H9 (cell line): ENCODE measurements around the gene RPL39L. TPM values are rescaled to one million over a fixed set of nuclear protein-coding genes. Genes with fewer than 3 reads are reported as not detected.

Experiments used
- DNase-seq: peaks from one replicate; pipeline ENCODE4 v3.0.0-alpha.2; 2017
- H2AFZ ChIP-seq: one replicate; pipeline ENCODE4 v1.6.1; 2013; ENCODE audit warnings: mild to moderate bottlenecking, low read length, control low read depth, moderate library complexity
- H2AK5ac ChIP-seq: 2 replicates; pipeline ENCODE4 v1.6.1; 2013; ENCODE audit warnings: low read length, control low read depth, mixed read lengths; ENCODE audit not compliant: insufficient read length
- H2BK120ac ChIP-seq: one replicate; pipeline ENCODE4 v1.6.1; 2013; ENCODE audit warnings: low read depth, mild to moderate bottlenecking, low read length, control low read depth, inconsistent platforms; ENCODE audit not compliant: poor library complexity, severe bottlenecking
- H2BK12ac ChIP-seq: 2 replicates; pipeline ENCODE4 v1.6.1; 2013; ENCODE audit warnings: low read length, control low read depth, mixed read lengths, low read depth; ENCODE audit not compliant: insufficient read length
- H2BK15ac ChIP-seq: 2 replicates; pipeline ENCODE4 v1.6.1; 2013; ENCODE audit warnings: low read depth, low read length, control low read depth
- H2BK20ac ChIP-seq: one replicate; pipeline ENCODE4 v1.6.1; 2013; ENCODE audit warnings: low read depth, mild to moderate bottlenecking, low read length, control low read depth, inconsistent platforms; ENCODE audit not compliant: poor library complexity, severe bottlenecking
- H2BK5ac ChIP-seq: 2 replicates; pipeline ENCODE4 v1.6.1; 2013; ENCODE audit warnings: low read length, control low read depth, mixed read lengths; ENCODE audit not compliant: insufficient read length
- H3K14ac ChIP-seq: 2 replicates; pipeline ENCODE4 v1.6.1; 2013; ENCODE audit warnings: low read length, control low read depth; ENCODE audit not compliant: insufficient read depth
- H3K18ac ChIP-seq: 2 replicates; pipeline ENCODE4 v1.6.1; 2013; ENCODE audit warnings: low read depth, mild to moderate bottlenecking, mixed read lengths, low read length, control low read depth; ENCODE audit not compliant: insufficient read length
- H3K23ac ChIP-seq: 2 replicates; pipeline ENCODE4 v1.6.1; 2013; ENCODE audit warnings: low read length, control low read depth, mixed read lengths, low read depth; ENCODE audit not compliant: insufficient read length
- H3K23me2 ChIP-seq: 2 replicates; pipeline ENCODE4 v1.6.1; 2013; ENCODE audit warnings: low read depth, mild to moderate bottlenecking, mixed read lengths, low read length, control low read depth; ENCODE audit not compliant: insufficient read length, poor library complexity, severe bottlenecking
- H3K27ac ChIP-seq: 2 replicates; pipeline ENCODE4 v1.5.1; 2013; ENCODE audit warnings: low read length, control low read depth, mixed read lengths, low read depth; ENCODE audit not compliant: insufficient read length
- H3K27me3 ChIP-seq: 2 replicates; pipeline ENCODE4 v1.6.1; 2013; ENCODE audit warnings: low read length, control low read depth, inconsistent platforms; ENCODE audit not compliant: insufficient read depth
- H3K4ac ChIP-seq: 2 replicates; pipeline ENCODE4 v1.6.1; 2013; ENCODE audit warnings: low read depth, mild to moderate bottlenecking, control low read depth, inconsistent platforms, low read length, moderate library complexity
- H3K4me1 ChIP-seq: 2 replicates; pipeline ENCODE4 v1.6.1; 2013; ENCODE audit warnings: low read length, control low read depth, inconsistent platforms; ENCODE audit not compliant: insufficient read depth
- H3K4me2 ChIP-seq: 2 replicates; pipeline ENCODE4 v1.6.1; 2013; ENCODE audit warnings: low read length, control low read depth, mixed read lengths; ENCODE audit not compliant: insufficient read length, insufficient read depth
- H3K56ac ChIP-seq: 2 replicates; pipeline ENCODE4 v1.6.1; 2013; ENCODE audit warnings: low read depth, mild to moderate bottlenecking, mixed read lengths, low read length, control low read depth; ENCODE audit not compliant: insufficient read length
- H3K79me1 ChIP-seq: 2 replicates; pipeline ENCODE4 v1.6.1; 2013; ENCODE audit warnings: low read depth, mild to moderate bottlenecking, moderate library complexity, low read length, control low read depth, inconsistent platforms; ENCODE audit not compliant: insufficient read depth, poor library complexity, severe bottlenecking
- H3K79me2 ChIP-seq: 2 replicates; pipeline ENCODE4 v1.6.1; 2013; ENCODE audit warnings: low read length, control low read depth, inconsistent platforms; ENCODE audit not compliant: insufficient read depth
- H3K9ac ChIP-seq: 2 replicates; pipeline ENCODE4 v1.6.1; 2013; ENCODE audit warnings: low read length, control low read depth, mixed read lengths; ENCODE audit not compliant: insufficient read length; ENCODE audit errors: extremely low read depth
- H3K9me3 ChIP-seq: one replicate; pipeline ENCODE4 v1.6.1; 2013; ENCODE audit warnings: low read depth, low read length, inconsistent platforms; ENCODE audit not compliant: control insufficient read depth
- H3T11ph ChIP-seq: one replicate; pipeline ENCODE4 v1.6.1; 2013; ENCODE audit warnings: mild to moderate bottlenecking, low read length, control low read depth, inconsistent platforms
- H4K20me1 ChIP-seq: one replicate; pipeline ENCODE4 v1.6.1; 2013; ENCODE audit not compliant: control insufficient read depth, insufficient read length, insufficient read depth
- H4K5ac ChIP-seq: 2 replicates; pipeline ENCODE4 v1.6.1; 2013; ENCODE audit warnings: low read depth, mild to moderate bottlenecking, mixed read lengths, low read length, control low read depth; ENCODE audit not compliant: insufficient read length
- H4K8ac ChIP-seq: replicated peaks from 2 replicates; pipeline ENCODE4 v1.6.1; 2013; ENCODE audit warnings: low read length, control low read depth, mixed read lengths, low read depth; ENCODE audit not compliant: insufficient read length
- H4K91ac ChIP-seq: 2 replicates; pipeline ENCODE4 v1.6.1; 2013; ENCODE audit warnings: low read depth, mild to moderate bottlenecking, moderate library complexity, mixed read lengths, low read length, control low read depth; ENCODE audit not compliant: insufficient read length
- H3K27ac Mint-ChIP-seq, 3 experiments: 2 replicates in 2 of 3; 3 replicates in 1 of 3; pipeline ENCODE4 v1.8.0; 2020 to 2021; ENCODE audit warnings: mixed read lengths in 3 of 3, mild to moderate bottlenecking in 1 of 3, moderate library complexity in 1 of 3
- H3K27me3 Mint-ChIP-seq: 2 replicates; pipeline ENCODE4 v1.8.0; 2021; ENCODE audit warnings: low read depth, mild to moderate bottlenecking, moderate library complexity, mixed read lengths
- H3K36me3 Mint-ChIP-seq, 3 experiments: 2 replicates in 2 of 3; 3 replicates in 1 of 3; pipeline ENCODE4 v1.8.0; 2020 to 2021; ENCODE audit warnings: low read depth in 3 of 3, mixed read lengths in 3 of 3; ENCODE audit not compliant: insufficient read depth in 1 of 3
- H3K4me1 Mint-ChIP-seq, 2 experiments: 2 replicates each; pipeline ENCODE4 v1.8.0; 2020; ENCODE audit warnings: mixed read lengths in 2 of 2
- H3K4me3 Mint-ChIP-seq, 2 experiments: 2 replicates in 1 of 2; 3 replicates in 1 of 2; pipeline ENCODE4 v1.8.0; 2020 to 2021; ENCODE audit warnings: mild to moderate bottlenecking in 2 of 2, mixed read lengths in 2 of 2, moderate library complexity in 1 of 2
- H3K9me3 Mint-ChIP-seq, 2 experiments: 2 replicates in 1 of 2; 3 replicates in 1 of 2; pipeline ENCODE4 v1.8.0; 2020; ENCODE audit warnings: mild to moderate bottlenecking in 2 of 2, mixed read lengths in 2 of 2, moderate library complexity in 1 of 2
- WGBS: extraction: QIAGEN DNeasy Blood & Tissue Kit; methylation state at CpG from one replicate; pipeline ENCODE4 v1.1.7; 2013; ENCODE audit warnings: missing lambda C conversion rate, low lambda C conversion rate, mixed read lengths; ENCODE audit not compliant: insufficient read length; ENCODE audit errors: extremely low coverage; 5-methylcytosine and 5-hydroxymethylcytosine counted together
- total RNA-seq: library from RNA; stranded (reverse); gene quantifications from 2 replicates; pipeline ENCODE4 v1.2.1, GENCODE V29; 2021
- TF ChIP-seq, protein P1 (sequence below): fragments of 200-600 bp; sonication (generic); conservative IDR thresholded peaks from 3 replicates; pipeline ENCODE4 v1.8.0; 2021; ENCODE audit warnings: antibody characterized with exemption, mild to moderate bottlenecking

The RPL39L gene
- total RNA-seq, 1 experiment from 2014 or later = 71.7 TPM

DNA sequence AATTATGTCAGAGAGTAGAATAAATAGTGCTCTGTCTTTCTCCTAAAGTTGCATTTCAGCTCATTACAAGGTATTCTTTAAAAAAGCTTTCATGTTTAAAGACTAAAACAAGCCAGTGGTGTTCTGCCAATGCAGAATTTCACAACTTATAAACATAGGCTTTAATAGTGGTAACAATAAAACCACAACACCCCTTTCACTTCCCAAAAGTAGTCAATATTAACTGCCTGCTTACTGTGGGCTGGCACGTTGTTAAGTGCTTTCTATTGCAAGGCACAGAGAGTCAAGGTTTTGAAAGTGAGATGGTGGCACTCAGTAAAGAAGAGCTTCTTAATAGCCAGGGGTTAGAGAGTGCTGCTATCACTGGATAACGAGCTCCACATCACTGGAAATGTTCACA is 49.6 kb upstream of the RPL39L start:
- no peak for DNase-seq
- Histone ChIP-seq H2BK15ac (no peak overlapping the region), H4K20me1 (no peaks in the 10 kb centered on the region), H4K8ac (no peak overlapping the region), H2BK120ac (no peak overlapping the region), H3K23ac (no peak overlapping the region), H3K27ac (no peak overlapping the region), H2BK20ac (no peak overlapping the region), H3K4ac (no peak overlapping the region), H3K4me1 (peaks cover 17% of the 10 kb centered on the region), H3K56ac (no peak overlapping the region), H3T11ph (no peak overlapping the region), H4K5ac (no peak overlapping the region), H3K4me2 (no peak overlapping the region), H3K18ac (no peak overlapping the region), H2AK5ac (no peak overlapping the region), H4K91ac (no peak overlapping the region), H2BK12ac (no peak overlapping the region), H3K14ac (no peak overlapping the region), H3K79me1 (no peaks in the 10 kb centered on the region), H3K79me2 (no peaks in the 10 kb centered on the region), H2BK5ac (no peak overlapping the region), H3K27me3 (no peaks in the 10 kb centered on the region), H3K9ac (no peak overlapping the region), H3K23me2 (no peaks in the 10 kb centered on the region), H2AFZ (no peak overlapping the region), H3K9me3 (no peaks in the 10 kb centered on the region)
- Mint-ChIP-seq H3K4me3 (no peak overlapping the region), H3K4me1 (peaks cover 33 to 55% of the 10 kb centered on the region in 2 experiments), H3K36me3 (peaks cover 0 to 21% (median 0%) of the 10 kb centered on the region in 3 experiments; a peak in 3 of 7 replicates), H3K27ac (no peak overlapping the region), H3K27me3 (no peaks in the 10 kb centered on the region), H3K9me3 (peaks cover 0 to 2% of the 10 kb centered on the region in 2 experiments; a peak in 1 of 5 replicates)
- TF ChIP-seq, protein P1, sequence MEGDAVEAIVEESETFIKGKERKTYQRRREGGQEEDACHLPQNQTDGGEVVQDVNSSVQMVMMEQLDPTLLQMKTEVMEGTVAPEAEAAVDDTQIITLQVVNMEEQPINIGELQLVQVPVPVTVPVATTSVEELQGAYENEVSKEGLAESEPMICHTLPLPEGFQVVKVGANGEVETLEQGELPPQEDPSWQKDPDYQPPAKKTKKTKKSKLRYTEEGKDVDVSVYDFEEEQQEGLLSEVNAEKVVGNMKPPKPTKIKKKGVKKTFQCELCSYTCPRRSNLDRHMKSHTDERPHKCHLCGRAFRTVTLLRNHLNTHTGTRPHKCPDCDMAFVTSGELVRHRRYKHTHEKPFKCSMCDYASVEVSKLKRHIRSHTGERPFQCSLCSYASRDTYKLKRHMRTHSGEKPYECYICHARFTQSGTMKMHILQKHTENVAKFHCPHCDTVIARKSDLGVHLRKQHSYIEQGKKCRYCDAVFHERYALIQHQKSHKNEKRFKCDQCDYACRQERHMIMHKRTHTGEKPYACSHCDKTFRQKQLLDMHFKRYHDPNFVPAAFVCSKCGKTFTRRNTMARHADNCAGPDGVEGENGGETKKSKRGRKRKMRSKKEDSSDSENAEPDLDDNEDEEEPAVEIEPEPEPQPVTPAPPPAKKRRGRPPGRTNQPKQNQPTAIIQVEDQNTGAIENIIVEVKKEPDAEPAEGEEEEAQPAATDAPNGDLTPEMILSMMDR = no peak
- no CpG with 5 or more reads among the region's 2 CpGs for WGBS
